ENCODE results near the gene SLC10A1.
"Not testable (repeated sequence)": the region's sequence is repeated elsewhere in the genome, so short reads cannot be mapped to it uniquely, and the experiment has no call there.

Gene SLC10A1

DNA sequence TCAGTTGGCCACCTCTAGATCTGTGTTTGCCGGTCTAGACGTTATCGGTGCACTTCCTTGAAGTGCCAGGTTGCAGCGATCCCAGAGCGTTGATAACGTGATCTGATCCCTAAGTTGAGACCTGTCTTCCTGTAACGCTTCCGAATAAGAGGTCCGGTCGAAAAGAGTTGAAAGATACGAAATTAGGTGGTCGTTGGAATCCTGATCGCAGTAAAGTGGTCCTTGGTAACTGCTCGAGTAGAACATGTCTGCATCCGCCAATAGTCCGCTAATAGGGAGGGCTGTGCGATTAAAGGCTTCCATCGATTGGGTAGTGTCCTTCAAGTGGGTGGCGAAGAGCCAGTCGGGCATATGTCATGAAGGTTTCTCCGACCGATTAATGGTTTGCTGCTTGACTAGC lies 27.4 kb downstream of the SLC10A1 start:
- no peak for DNase-seq

DNA sequence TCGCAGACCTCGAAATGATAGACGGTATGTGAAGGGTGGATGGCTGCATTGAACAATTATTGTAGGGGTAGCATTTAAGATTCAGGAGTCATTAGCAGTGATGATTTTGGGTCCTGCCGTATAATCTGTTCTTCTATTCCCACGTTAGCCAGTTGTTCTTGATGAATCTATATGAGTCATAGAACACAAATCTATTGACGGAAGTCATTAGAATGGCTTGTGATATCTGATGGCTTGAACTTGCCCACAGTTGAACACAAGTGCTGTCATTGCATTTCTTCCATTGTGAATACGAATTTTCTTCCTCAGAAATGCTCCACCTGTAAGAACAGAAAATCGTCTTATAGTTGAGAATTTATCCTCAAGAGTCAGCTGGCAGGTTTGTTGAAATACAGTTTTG lies 28.2 kb downstream of the SLC10A1 start:
- no peak for DNase-seq

DNA sequence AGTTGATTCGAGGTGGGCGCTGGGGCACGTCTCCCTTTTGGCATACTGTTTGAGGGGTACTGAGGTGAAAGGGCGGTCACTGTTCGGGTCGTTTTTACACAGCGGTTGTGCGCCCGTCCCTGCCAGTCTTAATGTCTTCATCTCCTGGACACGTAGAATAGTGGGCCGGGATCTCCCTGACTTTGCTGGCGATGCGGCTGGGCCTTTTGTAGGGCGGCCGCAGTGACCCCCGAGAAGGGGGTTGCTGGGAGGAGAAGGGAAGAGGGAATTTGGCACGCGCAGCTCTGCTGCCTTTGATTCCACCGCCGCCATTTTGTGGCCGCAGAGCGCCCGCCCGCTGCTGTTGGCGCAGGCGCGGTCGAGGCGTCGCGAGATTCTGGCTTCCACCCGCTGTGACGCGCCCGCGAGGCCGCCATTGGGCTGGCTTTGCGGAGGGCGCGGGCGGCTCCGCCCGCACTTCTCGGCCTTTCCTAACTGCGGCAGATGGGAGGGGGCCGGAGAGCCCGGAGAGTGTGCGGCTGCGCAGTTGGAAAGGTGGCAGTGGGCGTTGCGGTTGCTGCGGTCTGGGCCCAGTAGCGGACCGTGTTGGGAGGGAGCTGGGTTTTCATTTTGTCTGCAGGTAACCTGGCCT lies 29.6 kb downstream of the SLC10A1 start:
- DNase-seq, result peak; percentile 91

GRCh38 chr14:69766984-69767368 lies 30.1 kb downstream of the SLC10A1 start, which contains the start of gene SRSF5:
TSS of gene SRSF5 (plus strand) at chr14:69767142. CDS start at chr14:69768157, 1,015 bp downstream.
- peak; percentile 97 for DNase-seq

GRCh38 chr14:69763761-69764510 lies 33.1 kb downstream of the SLC10A1 start:
- DNase-seq, result no peak

DNA sequence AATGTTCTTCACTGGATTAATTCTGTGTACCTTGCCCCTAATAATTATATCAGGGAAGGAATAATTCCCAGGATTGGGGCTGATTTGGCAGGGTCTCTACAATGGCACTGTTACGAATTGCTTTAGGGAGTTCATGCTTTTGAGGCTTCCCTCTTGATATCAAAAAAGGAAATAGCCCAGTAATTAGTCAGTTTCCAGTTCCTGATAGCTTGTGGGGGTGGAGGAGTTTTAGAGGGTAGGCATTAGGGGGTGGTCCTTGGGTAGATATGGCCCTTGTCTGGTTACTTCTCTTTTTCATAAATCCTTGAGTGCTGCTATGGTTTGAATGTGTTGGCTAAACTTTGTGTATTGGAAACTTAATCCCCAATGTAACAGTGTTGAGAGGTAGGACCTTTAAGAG lies 36.2 kb downstream of the SLC10A1 start:
- DNase-seq, result no peak

- DNase-seq, result no peak
Observed at GRCh38 chr14:69756298-69756697, 40.7 kb downstream of the SLC10A1 start.

GRCh38 chr14:69755784-69756183 lies 41.3 kb downstream of the SLC10A1 start:
- DNase-seq, result no peak

- DNase-seq, result no peak
Observed at GRCh38 chr14:69755296-69755695, 41.7 kb downstream of the SLC10A1 start.

DNA sequence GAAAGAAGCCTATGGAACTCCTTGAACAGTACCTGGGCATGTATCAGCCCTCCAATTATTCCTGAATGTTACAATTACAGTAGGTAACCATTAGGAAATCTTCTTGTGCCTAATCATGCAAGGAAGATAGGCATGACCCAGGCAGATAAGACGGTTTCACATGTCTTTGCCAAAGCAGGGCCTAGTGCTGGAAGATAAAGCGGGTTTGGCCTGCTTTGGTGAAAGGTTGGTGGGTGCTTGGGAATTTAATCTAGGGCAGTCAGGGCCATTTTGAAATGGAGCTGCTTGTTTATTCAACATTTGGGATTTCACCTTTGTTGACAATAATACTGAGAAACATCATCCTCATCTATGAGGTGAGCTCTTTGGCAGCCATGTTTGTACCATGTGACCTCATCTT lies 42.6 kb downstream of the SLC10A1 start:
- no peak for DNase-seq

DNA sequence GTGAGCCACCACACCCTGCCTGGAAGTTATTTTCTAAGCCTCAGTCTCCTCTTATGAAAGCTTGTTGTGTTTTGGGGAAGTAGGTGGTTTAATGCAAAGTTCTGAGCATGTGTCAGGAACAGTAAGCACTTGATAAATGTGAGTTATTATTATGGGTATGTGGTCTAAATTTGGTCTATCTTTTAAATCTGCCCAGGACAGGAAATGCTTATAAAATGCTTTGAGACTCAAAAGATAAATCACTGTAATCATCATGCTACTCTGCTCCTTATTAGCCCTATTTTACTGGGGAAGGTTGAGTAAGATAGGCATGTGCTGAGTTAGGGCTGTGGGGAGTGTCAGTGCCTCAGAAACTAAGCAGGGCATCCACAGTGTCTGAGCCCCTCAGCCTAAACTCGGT lies 43.2 kb downstream of the SLC10A1 start:
- no peak for DNase-seq

DNA sequence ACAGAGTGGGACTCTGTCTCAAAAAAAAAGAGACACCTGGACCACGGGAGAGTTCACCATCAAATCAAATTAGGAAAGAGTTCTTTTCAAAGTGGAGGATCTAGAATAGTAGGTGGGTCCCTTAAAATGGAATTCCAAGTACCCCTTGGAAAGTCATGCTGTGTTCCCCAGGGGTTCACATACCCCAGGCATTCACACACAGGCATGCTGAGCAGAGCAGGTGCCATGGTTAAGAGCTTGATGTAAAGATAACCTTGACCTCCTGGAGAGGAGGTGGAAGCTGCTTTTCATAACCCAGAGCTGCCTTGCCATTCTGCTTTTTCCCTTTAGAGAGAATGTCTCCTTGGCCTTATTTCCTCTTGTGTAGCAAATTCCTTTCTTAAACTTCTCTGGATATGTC lies 44.3 kb downstream of the SLC10A1 start:
- no peak for DNase-seq

DNA sequence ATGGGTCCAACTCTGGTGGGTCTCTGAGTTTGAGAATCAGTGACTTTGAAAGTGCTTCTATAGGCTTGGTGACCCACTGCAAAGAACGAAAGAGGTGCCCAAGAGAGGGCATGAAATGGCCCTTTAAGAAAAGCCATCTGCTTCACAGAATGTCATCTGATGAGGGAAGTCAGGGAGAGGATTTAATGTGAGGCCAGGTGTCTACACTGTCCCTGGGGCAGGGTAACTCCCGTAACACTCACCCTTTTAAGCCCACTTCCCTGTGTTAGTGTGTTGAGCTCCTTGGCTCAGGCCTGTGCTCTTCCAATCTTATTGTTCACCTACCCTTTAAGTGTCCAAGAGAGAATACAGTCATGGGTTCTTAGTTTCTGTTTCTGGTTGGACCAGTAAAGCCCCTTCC lies 46.5 kb downstream of the SLC10A1 start:
- no peak for DNase-seq

GRCh38 chr14:69749956-69750355 lies 47.1 kb downstream of the SLC10A1 start:
- no peak for DNase-seq

- DNase-seq, result no peak
Observed at GRCh38 chr14:69741055-69741454, 56.0 kb downstream of the SLC10A1 start.

- not testable (repeated sequence) for DNase-seq
Observed at GRCh38 chr14:69736405-69736804, 60.6 kb downstream of the SLC10A1 start.

GRCh38 chr14:69731919-69732598 lies 65.0 kb downstream of the SLC10A1 start:
- not testable (repeated sequence) for DNase-seq

DNA sequence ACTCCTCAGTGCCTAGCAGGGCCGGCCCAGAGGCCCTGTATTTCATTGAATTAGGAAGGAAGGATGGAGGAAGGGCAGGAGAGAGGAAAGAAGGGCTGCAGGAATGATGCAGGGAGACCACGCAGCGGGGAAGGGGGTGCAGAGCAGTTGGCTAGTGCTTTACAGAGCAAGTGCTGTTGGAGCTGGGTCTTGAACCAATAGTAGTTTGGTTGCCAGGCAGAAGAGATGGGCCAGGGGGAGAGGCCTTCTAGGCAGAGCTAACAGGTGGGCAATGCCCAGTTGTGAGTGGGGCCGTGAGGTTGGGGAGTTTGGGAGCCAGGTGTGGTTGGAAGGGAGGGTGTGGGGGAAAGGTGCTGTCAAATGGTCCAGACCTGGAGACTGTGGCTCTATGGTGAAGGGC lies 69.2 kb downstream of the SLC10A1 start:
- DNase-seq, result no peak

DNA sequence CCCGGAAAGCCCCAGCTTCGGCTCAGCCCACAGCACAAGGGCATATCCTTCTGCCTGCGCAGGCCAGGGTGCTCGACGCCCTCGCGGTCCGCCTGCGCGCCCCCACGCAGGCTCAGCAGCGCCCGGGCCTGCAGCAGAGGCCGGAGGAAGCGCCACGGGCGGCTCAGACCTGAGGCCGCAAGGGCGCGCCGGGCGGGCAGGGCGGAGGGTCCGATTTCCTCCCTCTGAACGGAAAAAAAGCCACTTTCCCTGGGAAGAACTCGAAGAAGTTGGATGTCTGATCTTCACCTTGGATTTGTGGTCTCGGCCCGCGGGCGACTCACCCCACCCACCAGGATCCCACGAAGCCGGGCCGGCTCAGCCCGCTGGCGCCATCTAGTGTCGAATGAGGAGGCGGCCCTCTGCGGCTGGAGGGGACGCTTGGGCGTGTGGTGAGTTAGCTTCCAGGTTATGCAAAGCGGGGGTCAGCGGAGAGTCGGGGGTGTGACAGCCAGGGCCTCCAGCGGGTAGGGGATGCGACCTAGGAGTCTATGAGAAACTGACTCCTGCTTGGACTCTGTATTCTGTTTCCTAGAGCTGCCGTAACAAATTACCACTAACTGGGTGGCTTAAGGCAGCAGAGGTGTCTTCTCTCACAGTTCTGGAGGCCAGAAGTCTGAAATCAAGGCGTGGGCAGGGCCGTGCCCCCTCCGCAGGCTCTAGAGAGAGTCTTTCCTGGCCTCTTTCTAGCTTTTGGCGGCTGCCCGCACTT lies 70.1 kb downstream of the SLC10A1 start:
- peak; percentile 69 for DNase-seq
